Fibroblast of skin of scalp (primary cell): ENCODE data around the gene IL17RC.
"Not testable (repeated sequence)": the region's sequence is repeated elsewhere in the genome, so short reads cannot be mapped to it uniquely, and the experiment has no call there.

ENCODE experiments used
- DNase-seq: peaks from one replicate; pipeline ENCODE4 v3.0.0-alpha.2; 2013

The IL17RC gene

GRCh38 chr3:9915254-9916141, 1.4 kb upstream of the IL17RC start:
- peak; percentile 71 for DNase-seq

GRCh38 chr3:9916346-9916733, 558 bp upstream of the IL17RC start:
- peak; percentile 55 for DNase-seq

- DNase-seq = no peak
These were observed 922 bp downstream of the IL17RC start for GRCh38 chr3:9917820-9918219.

- no peak for DNase-seq
These were observed 1.6 kb downstream of the IL17RC start for GRCh38 chr3:9918261-9919038.

- DNase-seq = no peak
These were observed 11.3 kb downstream of the IL17RC start for GRCh38 chr3:9928158-9928557.

GRCh38 chr3:9930804-9931418, 14.0 kb downstream of the IL17RC start:
- DNase-seq = peak; percentile 10

- no peak for DNase-seq
These were observed 15.6 kb downstream of the IL17RC start for GRCh38 chr3:9932535-9932842.

- DNase-seq = peak; percentile 76
These were observed 16.1 kb downstream of the IL17RC start for GRCh38 chr3:9932843-9933560.

- peak; percentile 86 for DNase-seq
These were observed 16.8 kb downstream of the IL17RC start, which contains the start of gene CRELD1 for GRCh38 chr3:9933561-9934234. TSS of gene CRELD1 (plus strand) at chr3:9933834. CDS start at chr3:9934439, 605 bp downstream.

GRCh38 chr3:9934235-9934621, 17.3 kb downstream of the IL17RC start:
- DNase-seq = no peak

GRCh38 chr3:9934993-9935392, 18.1 kb downstream of the IL17RC start:
- DNase-seq = no peak

- no peak for DNase-seq
These were observed 19.1 kb downstream of the IL17RC start for GRCh38 chr3:9935966-9936510.

- no peak for DNase-seq
These were observed 20.8 kb downstream of the IL17RC start for GRCh38 chr3:9937486-9938238.

GRCh38 chr3:9938966-9939365, 22.1 kb downstream of the IL17RC start:
- no peak for DNase-seq

- DNase-seq = not testable (repeated sequence)
These were observed 23.0 kb downstream of the IL17RC start for GRCh38 chr3:9939906-9940305.

GRCh38 chr3:9940746-9941145, 23.8 kb downstream of the IL17RC start:
- DNase-seq = no peak

GRCh38 chr3:9942164-9942563, 25.3 kb downstream of the IL17RC start:
- DNase-seq = no peak

GRCh38 chr3:9942934-9943690, 26.2 kb downstream of the IL17RC start:
- DNase-seq = no peak

- DNase-seq = no peak
These were observed 27.4 kb downstream of the IL17RC start for GRCh38 chr3:9944271-9944670.

GRCh38 chr3:9945358-9945757, 28.5 kb downstream of the IL17RC start:
- DNase-seq = no peak
